Measurements from ENCODE around the gene SEMA3F.

Gene SEMA3F

DNA sequence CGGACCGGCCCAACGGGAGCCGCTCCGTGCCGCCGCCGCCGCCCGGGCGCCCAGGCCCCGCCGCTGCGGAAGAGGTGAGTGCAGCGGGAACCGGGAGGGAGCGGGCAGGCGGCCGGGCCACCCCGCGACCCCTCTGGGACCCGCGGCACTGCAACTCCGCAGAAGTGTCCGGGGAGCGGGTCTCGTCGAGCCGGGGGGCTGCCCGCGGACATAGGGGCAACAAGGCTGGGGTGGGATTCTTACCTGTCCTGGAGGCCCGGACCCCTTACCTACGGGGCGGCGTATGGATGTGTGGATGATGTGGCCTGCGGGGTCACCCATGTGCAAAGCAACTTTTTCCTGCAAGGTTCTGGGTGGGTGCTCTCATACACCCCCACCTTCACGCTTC lies 361 bp downstream of the SEMA3F start:
- DNase-seq (ENCODE audit: extremely low read depth in 1 of 2, low read depth in 1 of 2): no peak

- no peak for DNase-seq (ENCODE audit: extremely low read depth in 1 of 2, low read depth in 1 of 2)
Observed at GRCh38 chr3:50155891-50156290, 767 bp downstream of the SEMA3F start.

- no peak for DNase-seq (ENCODE audit: extremely low read depth in 1 of 2, low read depth in 1 of 2)
Observed at GRCh38 chr3:50156549-50157493, 1.7 kb downstream of the SEMA3F start.

- no peak for DNase-seq (ENCODE audit: extremely low read depth in 1 of 2, low read depth in 1 of 2)
Observed at GRCh38 chr3:50157827-50158529, 2.9 kb downstream of the SEMA3F start.

DNA sequence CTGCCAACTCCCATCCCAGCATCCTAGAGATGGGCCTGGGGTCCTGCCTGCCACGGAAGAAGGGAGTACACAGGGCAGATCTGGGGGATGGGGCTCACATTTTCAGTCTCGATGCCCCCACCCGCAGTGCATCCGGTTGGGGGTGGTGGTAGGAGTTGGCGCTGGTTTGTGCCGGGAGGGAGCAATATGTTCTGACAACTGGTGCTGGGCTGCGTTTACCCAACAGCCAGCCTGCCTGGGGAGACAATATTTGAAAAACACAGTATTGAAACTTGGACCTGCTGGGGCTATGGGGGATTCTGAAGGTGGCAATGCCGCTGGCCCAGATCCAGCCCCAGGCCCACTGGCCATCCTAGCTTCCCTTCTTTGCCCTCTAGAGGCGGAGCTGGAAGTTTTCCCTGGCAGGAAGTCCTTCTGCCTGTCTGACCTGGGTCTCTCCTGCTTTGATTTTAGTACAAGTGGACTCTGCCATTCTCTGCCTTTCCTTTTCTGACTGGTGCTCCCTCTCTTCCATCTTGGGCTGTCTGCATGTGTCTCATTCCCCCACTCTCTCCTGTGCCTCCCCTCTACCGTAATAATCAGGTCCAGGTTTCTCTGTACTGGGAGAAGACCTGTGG lies 3.5 kb downstream of the SEMA3F start:
- no peak for DNase-seq (ENCODE audit: extremely low read depth in 1 of 2, low read depth in 1 of 2)

DNA sequence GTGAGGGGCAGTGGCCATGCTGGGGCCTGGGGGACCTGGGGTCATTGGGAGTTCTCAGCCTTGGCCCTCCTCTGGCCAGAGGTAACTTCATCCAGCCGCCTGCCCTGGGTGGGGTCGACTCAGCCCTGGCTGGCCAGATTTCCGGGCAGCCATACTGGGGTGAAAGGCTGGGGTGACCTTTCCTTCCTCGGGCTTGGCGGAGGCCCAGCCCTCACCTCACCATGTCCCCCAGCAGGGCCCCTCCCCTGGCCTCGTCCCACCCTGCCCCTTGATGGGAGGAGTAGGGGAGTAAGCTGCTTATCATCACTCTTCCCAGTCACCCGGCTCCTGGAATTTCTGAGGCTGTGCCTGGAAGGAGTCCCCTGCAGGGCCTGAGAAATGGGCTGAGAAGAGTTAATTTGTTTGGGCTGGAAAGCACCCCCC lies 5.4 kb downstream of the SEMA3F start:
- DNase-seq (ENCODE audit: extremely low read depth in 1 of 2, low read depth in 1 of 2): no peak

DNA sequence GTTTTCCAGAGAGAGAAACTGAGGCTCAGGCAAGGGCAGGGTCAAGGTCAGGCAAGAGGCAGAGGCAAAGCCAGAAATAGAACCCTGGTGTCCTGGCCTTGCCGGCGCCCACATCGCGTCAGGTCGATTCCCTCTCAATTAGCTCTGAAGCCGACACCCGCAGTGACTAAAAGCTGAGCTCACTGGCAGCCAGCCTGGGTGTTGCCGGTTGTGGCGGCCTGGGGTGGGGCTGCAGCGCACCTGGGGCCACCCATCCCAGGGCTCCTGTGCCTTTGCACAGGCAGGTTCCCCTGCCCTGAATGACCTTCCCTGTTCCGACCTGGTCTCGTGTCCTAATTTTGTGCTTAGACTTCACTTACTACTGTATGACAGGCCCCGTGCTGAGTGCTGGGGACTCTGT lies 6.2 kb downstream of the SEMA3F start:
- no peak for DNase-seq (ENCODE audit: extremely low read depth in 1 of 2, low read depth in 1 of 2)

DNA sequence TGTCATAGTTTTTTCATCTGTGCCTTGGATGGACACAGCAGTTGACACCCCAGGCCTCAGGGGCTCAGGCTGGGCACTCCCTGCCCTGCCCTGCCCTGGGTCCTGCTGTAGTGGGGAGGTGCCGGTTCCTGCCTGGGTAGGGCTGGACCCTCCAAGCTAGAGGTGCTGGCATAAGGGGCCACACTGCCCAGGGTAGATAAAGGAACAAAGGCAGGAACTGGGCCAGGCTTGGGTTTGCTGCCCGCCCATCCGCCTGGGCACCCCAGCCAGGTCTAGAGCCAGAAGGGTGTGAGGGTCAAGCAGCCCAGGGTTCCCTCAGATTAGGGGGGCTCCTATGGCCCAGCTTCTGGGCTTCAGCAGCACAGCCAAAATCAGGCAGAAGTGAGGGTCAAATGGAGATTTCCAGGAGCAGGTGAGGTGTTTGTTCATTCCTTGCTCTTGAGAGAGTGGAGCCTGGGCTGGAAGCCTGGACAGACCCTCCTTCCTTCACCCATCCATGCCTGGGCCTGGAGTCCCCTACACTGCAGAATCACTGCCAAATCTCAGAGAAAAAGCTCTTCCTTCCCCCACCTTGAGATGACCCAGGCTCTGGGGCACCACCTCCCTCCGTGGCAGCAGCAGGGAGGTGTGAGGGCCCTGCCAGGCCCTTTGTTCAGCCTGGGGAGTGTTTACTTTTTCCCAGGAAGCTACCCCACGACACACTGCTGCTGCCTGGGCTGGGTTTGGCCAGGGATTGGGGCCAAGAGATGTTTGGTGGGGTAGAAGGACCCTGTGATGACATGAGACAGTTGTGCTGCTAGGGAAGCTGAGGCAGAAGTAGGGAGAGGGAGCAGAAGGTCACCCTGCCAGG lies 7.1 kb downstream of the SEMA3F start:
- DNase-seq (ENCODE audit: extremely low read depth in 1 of 2, low read depth in 1 of 2): no peak

DNA sequence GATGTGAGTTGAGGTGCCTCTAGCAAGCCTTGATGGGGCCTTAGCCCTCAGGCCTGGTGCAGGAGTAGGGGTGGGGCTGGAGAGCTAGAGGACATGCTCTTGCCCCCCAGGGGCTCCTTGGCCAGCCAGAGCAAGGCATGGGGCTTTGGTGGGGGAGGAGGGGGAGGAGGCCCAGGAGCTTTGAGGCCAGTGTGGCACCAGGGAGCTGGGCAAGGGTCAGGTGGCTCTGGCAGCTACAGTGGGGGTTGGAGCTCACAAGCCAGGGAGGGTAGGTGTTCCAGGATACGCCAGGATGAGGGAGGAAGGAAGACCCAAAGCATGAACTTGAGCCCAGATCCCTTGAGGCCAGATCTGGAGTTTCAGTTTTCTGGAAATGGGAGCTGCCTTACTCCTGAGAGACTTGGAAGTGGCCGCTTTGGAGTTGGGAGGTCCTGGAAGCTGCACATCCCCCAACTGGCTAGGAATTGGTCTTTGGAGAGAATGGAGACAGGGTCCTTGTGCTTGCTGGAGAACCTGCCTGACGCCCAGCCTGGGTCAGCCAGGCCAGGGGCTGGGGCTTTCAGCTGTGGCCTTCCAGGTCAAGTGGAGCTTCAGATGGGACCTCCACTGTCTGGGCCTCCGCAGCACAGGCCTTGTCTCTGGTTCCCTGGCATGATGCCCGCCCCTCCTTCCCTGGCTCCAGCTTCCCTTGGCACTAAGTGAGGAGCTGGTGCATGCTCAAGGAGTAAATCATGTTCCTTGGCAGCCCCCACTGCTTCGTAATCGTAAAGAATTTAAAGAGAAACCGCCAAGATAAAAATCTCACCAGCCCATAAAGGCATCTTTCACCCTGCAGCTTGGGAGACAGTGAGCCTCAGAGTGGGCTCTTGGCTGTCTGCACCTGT lies 8.7 kb downstream of the SEMA3F start:
- DNase-seq (ENCODE audit: extremely low read depth in 1 of 2, low read depth in 1 of 2): no peak

- no peak for DNase-seq (ENCODE audit: extremely low read depth in 1 of 2, low read depth in 1 of 2)
Observed at GRCh38 chr3:50164481-50164880, 9.4 kb downstream of the SEMA3F start.

DNA sequence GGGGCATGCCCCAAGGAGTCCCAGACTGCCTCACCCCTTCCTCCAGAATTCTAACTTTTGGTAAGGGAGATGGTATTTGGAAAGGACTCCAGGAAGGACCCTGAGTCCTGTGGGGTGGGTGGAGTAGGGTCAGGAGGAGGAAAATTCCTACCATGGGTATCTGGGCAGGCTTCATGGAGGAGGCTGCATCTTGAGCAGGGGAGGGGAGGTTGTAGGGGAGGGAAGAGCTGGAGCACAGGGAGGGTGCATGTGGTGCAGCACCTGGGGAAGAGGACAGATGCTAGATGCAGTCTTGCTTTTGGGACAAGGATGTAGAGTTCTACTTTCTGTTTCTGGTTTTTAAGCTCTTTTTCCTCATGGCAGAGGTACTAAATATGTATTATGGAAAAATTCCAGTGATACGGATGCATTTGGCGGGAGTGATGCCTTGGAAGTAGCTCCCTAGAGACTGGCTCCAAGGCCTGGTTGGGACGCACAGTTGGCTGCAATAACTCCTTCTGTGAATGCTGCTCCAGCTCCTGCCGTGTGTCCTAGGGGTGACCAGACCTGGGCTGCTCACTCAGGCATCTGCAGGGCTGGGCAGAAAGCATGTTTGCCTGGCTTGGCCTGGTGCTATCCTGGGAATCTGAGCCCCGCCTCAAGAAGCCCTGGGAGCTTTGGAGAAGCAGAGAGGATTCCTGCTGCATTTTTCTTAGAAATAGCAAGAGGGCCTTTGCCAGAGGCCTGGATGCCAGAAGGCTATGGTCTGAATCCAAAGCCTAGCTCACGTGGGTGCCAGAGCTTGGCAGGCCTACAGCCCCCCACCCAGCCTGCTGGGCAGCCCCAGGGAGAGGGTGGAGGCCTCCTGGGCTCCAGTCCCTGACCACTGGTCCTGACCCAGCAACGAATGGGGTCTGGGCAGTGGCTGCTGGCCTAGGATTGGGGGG lies 10.1 kb downstream of the SEMA3F start:
- no peak for DNase-seq (ENCODE audit: extremely low read depth in 1 of 2, low read depth in 1 of 2)

DNA sequence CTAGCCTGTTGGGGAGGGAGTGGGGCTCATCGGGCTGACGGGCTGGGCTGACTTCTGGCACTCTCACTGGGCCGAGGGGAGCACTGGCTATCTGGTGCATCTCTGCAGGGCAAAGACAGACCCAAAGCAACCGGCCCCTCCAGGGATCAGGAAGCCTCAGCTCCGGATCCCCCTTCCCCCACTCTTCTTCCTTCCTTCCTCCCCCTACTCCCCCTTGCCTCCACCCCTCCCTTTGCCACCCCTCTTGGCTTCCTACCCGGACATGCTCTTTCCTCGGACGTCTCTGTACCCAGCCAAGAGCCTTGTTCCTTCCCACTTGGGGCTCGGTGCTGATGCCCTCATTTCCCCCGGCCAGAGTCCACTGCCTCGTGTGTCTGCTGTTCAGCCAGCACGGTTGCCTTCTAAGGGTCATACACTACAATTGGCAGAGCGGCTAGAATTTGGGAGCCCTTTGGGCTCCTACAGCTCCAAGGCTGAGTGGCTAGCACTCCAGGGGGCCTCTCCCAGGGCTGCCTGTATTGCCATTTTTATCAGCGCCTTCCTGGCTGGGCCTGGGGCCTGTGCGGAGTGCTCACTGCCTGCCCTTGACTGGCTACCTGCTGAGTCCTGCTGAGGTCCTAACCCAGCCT lies 10.9 kb downstream of the SEMA3F start:
- no peak for DNase-seq (ENCODE audit: extremely low read depth in 1 of 2, low read depth in 1 of 2)

- no peak for DNase-seq (ENCODE audit: extremely low read depth in 1 of 2, low read depth in 1 of 2)
Observed at GRCh38 chr3:50166620-50167019, 11.5 kb downstream of the SEMA3F start.

GRCh38 chr3:50167069-50167840 lies 12.1 kb downstream of the SEMA3F start:
- DNase-seq (ENCODE audit: extremely low read depth in 1 of 2, low read depth in 1 of 2): no peak

- DNase-seq (ENCODE audit: extremely low read depth in 1 of 2, low read depth in 1 of 2): no peak
Observed at GRCh38 chr3:50167841-50168209, 12.7 kb downstream of the SEMA3F start.

DNA sequence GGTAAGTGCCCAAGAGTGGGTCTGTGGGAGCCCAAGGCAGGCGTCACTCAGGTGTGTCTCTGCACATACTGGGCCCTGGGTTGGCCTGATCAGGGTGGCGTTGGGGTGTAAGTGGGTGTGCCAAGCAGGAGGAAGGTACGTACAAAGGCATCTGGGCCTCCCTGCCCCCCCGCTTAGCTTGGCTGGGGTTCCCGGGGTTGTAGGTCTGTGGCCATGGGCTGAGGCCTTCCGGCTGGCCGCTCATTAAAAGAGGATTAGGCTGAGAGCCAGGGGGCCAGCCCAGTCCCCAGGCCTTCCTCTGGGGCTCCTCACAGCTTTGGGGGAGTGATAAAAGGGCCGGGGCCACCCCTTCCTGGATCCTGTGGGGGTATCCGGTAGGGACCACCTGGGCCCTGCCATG lies 13.3 kb downstream of the SEMA3F start:
- no peak for DNase-seq (ENCODE audit: extremely low read depth in 1 of 2, low read depth in 1 of 2)

DNA sequence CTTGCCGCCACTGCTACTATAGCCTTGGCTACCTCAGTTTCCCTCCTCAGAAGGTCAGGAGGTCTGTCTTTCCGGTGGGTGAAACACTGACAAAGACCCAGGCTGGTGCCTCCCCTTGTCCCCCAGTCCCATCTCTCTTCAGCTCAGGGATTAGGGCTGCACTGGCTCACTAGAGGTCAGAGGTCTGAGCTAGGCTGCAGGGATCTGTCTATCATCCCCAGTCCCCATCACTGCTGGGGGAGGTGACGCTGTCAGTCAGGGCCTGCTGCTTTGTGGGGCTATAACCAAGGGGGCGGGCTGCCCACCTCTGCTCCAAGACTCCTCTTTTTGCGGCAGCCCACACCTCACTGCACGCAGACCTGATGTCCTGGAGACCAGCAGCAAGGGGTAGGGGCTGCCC lies 13.7 kb downstream of the SEMA3F start:
- no peak for DNase-seq (ENCODE audit: extremely low read depth in 1 of 2, low read depth in 1 of 2)

Measured in activated CD8-positive, alpha-beta memory T cell treated with anti-CD3 and anti-CD28 coated beads for 1 hour (primary cell).